Upper lobe of right lung (tissue), 1 donor: ENCODE measurements around the gene RFC5. TPM values are rescaled to one million over a fixed set of nuclear protein-coding genes. Genes with fewer than 3 reads are reported as not detected.
A peak's percentile ranks its signal among the peaks of the same experiment; 100 is the strongest.

Experiments used
- ATAC-seq: fragments of 200-7000 bp; cut with Tn5 transposase; one replicate; pipeline ENCODE4 v1.9.1; 2020; ENCODE audit warnings: mild to moderate bottlenecking, moderate library complexity
- DNase-seq: peaks from one replicate; pipeline ENCODE4 v3.0.0-alpha.2; 2020
- H3K27ac ChIP-seq: fragments of 200-600 bp; one replicate; pipeline ENCODE4 v1.8.0; 2022
- H3K27me3 ChIP-seq: fragments of 200-600 bp; one replicate; pipeline ENCODE4 v1.8.0; 2022; ENCODE audit warnings: mild to moderate bottlenecking
- H3K36me3 ChIP-seq: fragments of 200-600 bp; one replicate; pipeline ENCODE4 v1.8.0; 2022
- H3K4me1 ChIP-seq: fragments of 200-600 bp; one replicate; pipeline ENCODE4 v1.8.0; 2022
- H3K4me3 ChIP-seq: fragments of 200-600 bp; one replicate; pipeline ENCODE4 v1.8.0; 2022; ENCODE audit warnings: mild to moderate bottlenecking
- H3K9me3 ChIP-seq: fragments of 200-600 bp; one replicate; pipeline ENCODE4 v1.8.0; 2022
- CTCF ChIP-seq: fragments of 200-600 bp; IDR thresholded peaks from one replicate; pipeline ENCODE4 v1.8.0; 2022; ENCODE audit warnings: antibody characterized with exemption
- intact Hi-C: fragments of 100-400 bp; cut with DNase I; formaldehyde crosslinking; loops from one replicate; pipeline ENCODE4 v1.11.0; 2022
- total RNA-seq: library from RNA; stranded (reverse); fragmentation: NEBNext Ultra II Directional; extraction: Animal tissue kit (Norgen Biotek cat#: 25700); gene quantifications from one replicate; pipeline ENCODE4 v1.2.1, GENCODE V29; 2021
- donor health status: DM: no; HTN: yes; CAD: no; lungs with severe emphysema.

The RFC5 gene
- total RNA-seq, 1 donor from 2014 or later: 8.0 TPM

GRCh38 chr12:118059341-118060191 lies 43.1 kb downstream of the RFC5 start:
- Histone ChIP-seq H3K4me1 (peaks cover 52% of the 10 kb centered on the region), H3K9me3 (no peaks in the 10 kb centered on the region), H3K27me3 (no peaks in the 10 kb centered on the region), H3K27ac (peak overlapping the region; percentile 97), H3K36me3 (no peaks in the 10 kb centered on the region), H3K4me3 (peak overlapping the region; percentile 87)
- DNase-seq: no peak
- no peak for TF ChIP-seq CTCF
- intact Hi-C loops: no loop called here
- ATAC-seq: no peak

GRCh38 chr12:118060301-118061010 lies 44.0 kb downstream of the RFC5 start:
- Histone ChIP-seq H3K9me3 (no peaks in the 10 kb centered on the region), H3K36me3 (no peaks in the 10 kb centered on the region), H3K27me3 (no peaks in the 10 kb centered on the region), H3K4me3 (peak overlapping the region; percentile 87), H3K27ac (peak overlapping the region; percentile 97), H3K4me1 (peaks cover 49% of the 10 kb centered on the region)
- peak; percentile 86 for DNase-seq
- intact Hi-C loops: no loop called here
- TF ChIP-seq CTCF: no peak
- ATAC-seq: peak; percentile 68

GRCh38 chr12:118061011-118061872 lies 44.7 kb downstream of the RFC5 start, which contains the start of gene WSB2:
WSB2 (minus strand) TSS chr12:118061179; CDS start chr12:118061048, 131 bp downstream.
- ATAC-seq: peak; percentile 81
- intact Hi-C loops: no loop called here
- Histone ChIP-seq H3K36me3 (no peaks in the 10 kb centered on the region), H3K27ac (peak within 1 kb of the TSS; percentile 97), H3K4me3 (peak within 1 kb of the TSS; percentile 87), H3K9me3 (no peaks in the 10 kb centered on the region), H3K27me3 (no peaks in the 10 kb centered on the region), H3K4me1 (peaks cover 42% of the 10 kb centered on the region)
- peak; percentile 92 for DNase-seq
- no peak for TF ChIP-seq CTCF

- DNase-seq (peak; percentile 71), ATAC-seq (peak; percentile 46)
- TF ChIP-seq CTCF: no peak
- H3K36me3 ChIP-seq: no peaks in the 10 kb centered on the region
- peak overlapping the region; percentile 92 for H3K27ac ChIP-seq
- H3K4me3 ChIP-seq: peak overlapping the region; percentile 62
- H3K4me1 ChIP-seq: peaks cover 37% of the 10 kb centered on the region
- H3K27me3 ChIP-seq: no peaks in the 10 kb centered on the region
- intact Hi-C loops: no loop called here
- H3K9me3 ChIP-seq: no peaks in the 10 kb centered on the region
These were observed 45.7 kb downstream of the RFC5 start for GRCh38 chr12:118061873-118062843.
